ENCODE results near the gene ADCYAP1R1.

ADCYAP1R1 gene

GRCh38 chr7:31121601-31122000, 69.5 kb downstream of the ADCYAP1R1 start:
- Histone ChIP-seq H3K27ac (no peak overlapping the region), H3K4me1 (ENCODE audit: low read depth, poor library complexity, severe bottlenecking) (no peaks in the 10 kb centered on the region), H3K9ac (no peak overlapping the region), H4K20me1 (ENCODE audit: insufficient read depth) (no peaks in the 10 kb centered on the region), H3K4me2 (no peak overlapping the region), H3K27me3 (ENCODE audit: insufficient read depth, low read depth) (no peaks in the 10 kb centered on the region), H2AFZ (ENCODE audit: low read depth) (no peak overlapping the region), H3K4me3 (IDR thresholded peaks at IDR 0.05; ENCODE audit: insufficient read depth, low read depth, low read length) (no peak overlapping the region), H3K79me2 (ENCODE audit: insufficient read depth, low read depth) (no peaks in the 10 kb centered on the region), H3K36me3 (ENCODE audit: insufficient read depth) (no peaks in the 10 kb centered on the region)
- TF ChIP-seq CTCF (conservative IDR thresholded peaks at IDR 0.05; ENCODE audit: low read depth, low read length): no peak

GRCh38 chr7:31122649-31123058, 70.5 kb downstream of the ADCYAP1R1 start:
- no peaks in the 10 kb centered on the region for H3K4me1 ChIP-seq (ENCODE audit: low read depth, poor library complexity, severe bottlenecking)
- no peaks in the 10 kb centered on the region for H3K79me2 ChIP-seq (ENCODE audit: insufficient read depth, low read depth)
- H4K20me1 ChIP-seq (ENCODE audit: insufficient read depth): no peaks in the 10 kb centered on the region
- no peak overlapping the region for H3K4me3 ChIP-seq (IDR thresholded peaks at IDR 0.05; ENCODE audit: insufficient read depth, low read depth, low read length)
- no peak overlapping the region for H2AFZ ChIP-seq (ENCODE audit: low read depth)
- H3K27me3 ChIP-seq (ENCODE audit: insufficient read depth, low read depth): no peaks in the 10 kb centered on the region
- peak; percentile 85 for TF ChIP-seq CTCF (conservative IDR thresholded peaks at IDR 0.05; ENCODE audit: low read depth, low read length)
- no peaks in the 10 kb centered on the region for H3K36me3 ChIP-seq (ENCODE audit: insufficient read depth)
- H3K4me2 ChIP-seq: no peak overlapping the region
- H3K9ac ChIP-seq: no peak overlapping the region
- no peak overlapping the region for H3K27ac ChIP-seq

GRCh38 chr7:31123321-31123720, 71.2 kb downstream of the ADCYAP1R1 start:
- no peak overlapping the region for H3K4me2 ChIP-seq
- no peak overlapping the region for H3K9ac ChIP-seq
- H3K4me3 ChIP-seq (IDR thresholded peaks at IDR 0.05; ENCODE audit: insufficient read depth, low read depth, low read length): no peak overlapping the region
- H3K27me3 ChIP-seq (ENCODE audit: insufficient read depth, low read depth): no peaks in the 10 kb centered on the region
- no peaks in the 10 kb centered on the region for H3K4me1 ChIP-seq (ENCODE audit: low read depth, poor library complexity, severe bottlenecking)
- H3K79me2 ChIP-seq (ENCODE audit: insufficient read depth, low read depth): no peaks in the 10 kb centered on the region
- no peak overlapping the region for H2AFZ ChIP-seq (ENCODE audit: low read depth)
- H3K27ac ChIP-seq: no peak overlapping the region
- no peaks in the 10 kb centered on the region for H4K20me1 ChIP-seq (ENCODE audit: insufficient read depth)
- TF ChIP-seq CTCF (conservative IDR thresholded peaks at IDR 0.05; ENCODE audit: low read depth, low read length): no peak
- H3K36me3 ChIP-seq (ENCODE audit: insufficient read depth): no peaks in the 10 kb centered on the region

GRCh38 chr7:31123726-31124125, 71.6 kb downstream of the ADCYAP1R1 start:
- no peak for TF ChIP-seq CTCF (conservative IDR thresholded peaks at IDR 0.05; ENCODE audit: low read depth, low read length)
- no peak overlapping the region for H2AFZ ChIP-seq (ENCODE audit: low read depth)
- no peaks in the 10 kb centered on the region for H3K36me3 ChIP-seq (ENCODE audit: insufficient read depth)
- no peaks in the 10 kb centered on the region for H3K27me3 ChIP-seq (ENCODE audit: insufficient read depth, low read depth)
- H3K9ac ChIP-seq: no peak overlapping the region
- no peak overlapping the region for H3K27ac ChIP-seq
- H4K20me1 ChIP-seq (ENCODE audit: insufficient read depth): no peaks in the 10 kb centered on the region
- no peak overlapping the region for H3K4me3 ChIP-seq (IDR thresholded peaks at IDR 0.05; ENCODE audit: insufficient read depth, low read depth, low read length)
- no peaks in the 10 kb centered on the region for H3K4me1 ChIP-seq (ENCODE audit: low read depth, poor library complexity, severe bottlenecking)
- H3K79me2 ChIP-seq (ENCODE audit: insufficient read depth, low read depth): no peaks in the 10 kb centered on the region
- no peak overlapping the region for H3K4me2 ChIP-seq
